Globus pallidus (tissue), 1 donor: ENCODE results near the gene REP15.
"Not testable (repeated sequence)": the region's sequence is repeated elsewhere in the genome, so short reads cannot be mapped to it uniquely, and the experiment has no call there.

Source experiments
- DNase-seq: peaks from one replicate; pipeline ENCODE4 v3.0.0-alpha.2; 2015; ENCODE audit warnings: low spot score

Gene REP15

DNA sequence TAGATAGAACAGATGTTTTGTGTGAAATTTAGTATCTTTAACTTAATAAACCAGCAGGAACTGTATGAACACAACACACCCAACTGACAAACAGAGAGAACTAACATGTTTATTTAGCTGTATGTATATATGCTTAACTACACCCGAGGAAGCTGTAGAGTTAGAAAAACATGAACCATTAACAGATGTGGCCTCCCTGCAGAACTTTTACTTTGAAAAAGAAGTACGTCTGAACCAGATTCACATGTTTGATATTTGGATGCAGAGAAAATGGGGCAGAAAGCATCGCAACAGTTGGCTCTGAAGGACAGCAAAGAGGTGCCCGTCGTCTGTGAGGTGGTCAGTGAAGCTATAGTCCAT, at the start of gene REP15:
Gene REP15 (plus strand): TSS at position 155 of the 360 bp plus-strand sequence. CDS start 116 bp downstream, at position 271.
- no peak for DNase-seq

DNA sequence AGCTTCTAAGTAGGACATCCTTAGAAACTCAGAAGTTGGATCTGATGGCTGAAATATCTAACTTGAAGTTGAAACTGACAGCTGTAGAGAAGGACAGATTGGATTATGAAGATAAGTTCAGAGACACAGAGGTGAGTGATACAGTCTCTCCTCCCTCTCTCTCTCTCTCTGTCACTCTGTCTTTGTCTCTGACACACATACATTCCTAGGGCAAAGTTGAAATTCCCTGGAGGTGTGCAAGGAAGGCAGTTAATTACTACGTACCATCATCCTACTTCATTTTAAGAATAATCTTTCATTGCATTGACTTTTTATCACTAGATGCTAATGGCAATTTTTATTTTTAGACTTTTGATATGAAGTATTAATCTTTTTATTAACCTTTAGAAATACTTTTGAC, 46.2 kb upstream of the REP15 start:
- DNase-seq: no peak

GRCh38 chr12:27651201-27651600, 45.0 kb upstream of the REP15 start:
- no peak for DNase-seq

DNA sequence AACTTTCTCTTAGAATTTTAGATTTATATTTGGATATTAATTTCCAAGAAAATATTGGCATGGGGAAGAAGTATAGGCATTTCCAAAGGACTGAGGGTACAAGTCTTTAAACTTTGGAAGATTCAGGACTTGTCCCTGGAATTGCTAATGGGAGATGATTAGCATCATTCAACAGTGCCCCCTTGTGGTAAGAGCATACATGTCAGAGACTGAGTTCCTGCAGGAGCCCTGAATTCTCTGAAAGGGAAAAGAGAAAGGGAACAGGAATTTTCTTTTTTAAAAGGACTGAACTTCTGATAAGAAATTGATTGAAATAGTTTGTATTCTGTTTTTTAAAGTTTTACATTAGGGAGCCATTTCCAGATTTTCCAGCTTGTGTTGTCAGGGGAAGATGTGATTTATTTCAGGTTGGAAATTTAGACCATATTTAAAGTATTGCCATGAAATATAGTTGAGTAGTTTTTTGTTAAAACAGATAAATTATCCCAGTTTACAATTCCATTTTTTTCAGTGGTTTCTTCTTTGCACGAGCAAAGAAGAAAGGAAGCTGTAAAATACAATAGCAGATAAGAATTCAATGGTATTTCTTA, 44.0 kb upstream of the REP15 start:
- DNase-seq: peak; percentile 73

DNA sequence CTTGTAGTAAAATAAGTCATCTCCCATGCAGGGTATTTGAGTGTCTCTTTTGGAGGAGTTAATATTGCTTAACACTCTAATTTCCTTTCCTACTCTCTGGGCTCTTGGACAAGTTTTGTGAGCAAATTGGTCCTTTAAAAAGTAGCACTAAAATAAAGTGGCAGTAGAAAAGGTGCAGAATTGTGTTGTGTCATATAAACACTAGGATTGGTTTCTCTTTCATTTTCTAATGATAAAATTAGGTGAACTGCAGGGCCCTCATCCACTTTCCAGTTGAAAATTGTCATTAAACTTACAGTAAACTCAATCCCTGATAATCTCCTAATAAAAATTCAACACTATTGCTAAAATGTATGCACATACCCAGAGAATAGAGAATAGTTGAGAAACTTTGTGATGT, 42.6 kb upstream of the REP15 start:
- no peak for DNase-seq

- DNase-seq: not testable (repeated sequence)
Observed at GRCh38 chr12:27655476-27655875, 40.8 kb upstream of the REP15 start.

DNA sequence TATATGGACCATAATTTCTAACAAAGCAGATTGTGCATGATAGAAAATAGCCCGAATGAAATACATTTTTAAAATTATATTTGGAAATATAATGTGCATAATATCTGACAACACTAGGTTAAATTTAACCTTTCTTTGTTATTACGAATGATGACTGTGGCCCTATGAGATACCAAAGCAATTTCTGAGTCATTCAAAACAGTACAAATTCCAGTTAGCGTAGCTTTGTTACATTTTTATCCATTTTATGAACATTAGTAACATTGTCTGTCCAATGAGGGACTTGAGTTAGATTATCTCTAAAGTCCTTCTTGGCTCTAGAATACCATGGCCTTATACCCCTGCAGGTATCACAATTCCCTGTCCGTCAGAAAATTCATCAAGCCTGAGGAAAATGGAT, 39.0 kb upstream of the REP15 start:
- DNase-seq: no peak

GRCh38 chr12:27665704-27666103, 30.5 kb upstream of the REP15 start:
- DNase-seq: no peak

- no peak for DNase-seq
Observed at GRCh38 chr12:27666510-27666909, 29.7 kb upstream of the REP15 start.

DNA sequence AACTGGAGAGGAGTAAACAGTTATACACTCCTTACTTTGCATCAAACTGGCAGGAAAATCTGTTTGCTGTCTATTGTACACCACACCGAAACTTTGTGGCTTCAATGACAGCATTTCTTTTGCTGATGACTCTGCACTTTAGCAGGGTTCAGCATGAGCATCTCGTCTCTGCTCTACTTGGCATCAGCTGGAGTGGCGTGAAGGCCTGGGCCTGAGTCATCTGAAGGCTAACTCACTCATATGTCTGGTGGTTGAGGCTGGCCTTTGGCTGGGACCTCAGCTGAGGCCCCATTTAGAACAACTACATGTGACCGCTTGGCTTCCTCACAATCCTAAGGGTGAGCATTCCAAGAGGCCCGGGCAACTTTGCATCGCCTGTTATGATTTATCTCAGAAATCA, 28.7 kb upstream of the REP15 start:
- no peak for DNase-seq

- DNase-seq: no peak
Observed at GRCh38 chr12:27672051-27672450, 24.2 kb upstream of the REP15 start.

DNA sequence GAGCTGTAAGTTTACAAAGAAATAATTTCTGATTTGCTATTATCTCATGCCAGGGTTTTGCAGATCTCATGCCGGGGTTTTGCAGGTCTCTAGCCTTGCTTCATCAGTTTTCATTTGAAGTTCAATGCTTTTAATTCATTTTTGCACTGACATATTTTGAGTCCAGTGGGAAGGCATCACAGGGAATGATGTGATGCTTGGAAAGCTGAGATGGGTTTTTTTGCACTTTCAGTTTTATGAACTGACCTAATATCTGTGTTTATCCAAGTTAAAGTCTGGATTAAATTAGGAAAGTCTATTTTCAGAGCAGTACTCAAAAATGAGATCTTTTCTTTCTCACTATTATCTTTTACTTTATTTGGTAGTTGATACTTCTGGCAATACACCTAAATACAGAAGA, 23.6 kb upstream of the REP15 start:
- DNase-seq: no peak

- no peak for DNase-seq
Observed at GRCh38 chr12:27673101-27673718, 23.0 kb upstream of the REP15 start.

- no peak for DNase-seq
Observed at GRCh38 chr12:27674989-27675388, 21.3 kb upstream of the REP15 start.

GRCh38 chr12:27680619-27681018, 15.6 kb upstream of the REP15 start:
- DNase-seq: no peak

- DNase-seq: no peak
Observed at GRCh38 chr12:27682534-27682933, 13.7 kb upstream of the REP15 start.

DNA sequence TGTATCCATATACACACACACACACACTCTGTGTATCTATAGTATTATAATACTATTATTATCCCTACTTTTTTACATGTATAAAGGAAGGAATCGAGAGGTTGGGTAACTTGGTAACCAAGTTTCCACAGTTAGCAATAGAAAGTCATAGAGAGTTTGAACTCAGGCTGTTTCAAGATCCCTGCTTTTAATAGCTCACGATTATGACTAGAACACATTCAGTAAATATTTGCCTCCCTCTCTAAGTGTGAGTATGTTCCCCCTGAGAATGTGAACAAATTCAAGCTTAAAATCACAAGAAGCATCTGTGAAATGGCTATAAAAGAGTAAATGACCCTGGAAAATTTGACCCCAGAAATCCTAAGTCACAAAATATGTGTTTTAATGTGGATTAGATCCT, 11.0 kb upstream of the REP15 start:
- no peak for DNase-seq

GRCh38 chr12:27686147-27686546, 10.1 kb upstream of the REP15 start:
- DNase-seq: no peak

DNA sequence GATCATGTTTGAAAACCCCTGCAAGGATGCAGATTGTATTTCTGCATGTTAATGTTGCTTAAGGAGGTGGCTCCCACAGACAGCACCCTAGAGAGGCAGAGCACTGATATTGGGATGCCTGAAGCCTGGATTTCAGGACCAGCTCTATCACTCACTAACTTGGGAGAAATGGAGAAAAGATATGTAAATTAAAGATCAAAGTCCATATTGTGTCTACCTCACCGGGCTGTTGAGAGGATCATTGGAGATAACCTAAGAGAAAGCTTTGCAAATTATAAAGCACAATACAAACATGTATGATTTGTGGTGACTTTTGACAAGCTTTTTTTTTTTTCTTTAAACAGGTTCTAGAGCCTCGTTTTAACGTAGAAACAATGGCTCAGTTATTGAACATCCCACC, 7.6 kb upstream of the REP15 start:
- no peak for DNase-seq

GRCh38 chr12:27689558-27690180, 6.6 kb upstream of the REP15 start:
- no peak for DNase-seq

DNA sequence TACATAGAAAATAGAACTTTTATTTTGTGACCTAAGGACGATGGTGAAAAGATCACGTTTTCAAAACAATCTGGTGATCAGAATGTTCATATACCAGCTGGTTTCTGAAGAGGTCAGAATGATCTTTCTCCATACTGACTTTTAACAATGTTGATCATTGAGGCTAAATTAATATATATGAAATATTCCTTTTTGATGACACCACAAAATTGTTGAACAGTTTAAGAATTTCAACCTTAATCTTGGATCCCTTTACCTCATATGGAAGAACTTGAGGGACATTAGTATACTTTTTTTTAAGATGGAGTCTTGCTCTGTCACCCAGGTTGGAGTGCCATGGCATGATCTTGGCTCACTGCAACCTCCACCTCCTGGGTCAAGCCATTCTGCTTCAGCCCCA, 2.8 kb upstream of the REP15 start:
- DNase-seq: no peak

DNA sequence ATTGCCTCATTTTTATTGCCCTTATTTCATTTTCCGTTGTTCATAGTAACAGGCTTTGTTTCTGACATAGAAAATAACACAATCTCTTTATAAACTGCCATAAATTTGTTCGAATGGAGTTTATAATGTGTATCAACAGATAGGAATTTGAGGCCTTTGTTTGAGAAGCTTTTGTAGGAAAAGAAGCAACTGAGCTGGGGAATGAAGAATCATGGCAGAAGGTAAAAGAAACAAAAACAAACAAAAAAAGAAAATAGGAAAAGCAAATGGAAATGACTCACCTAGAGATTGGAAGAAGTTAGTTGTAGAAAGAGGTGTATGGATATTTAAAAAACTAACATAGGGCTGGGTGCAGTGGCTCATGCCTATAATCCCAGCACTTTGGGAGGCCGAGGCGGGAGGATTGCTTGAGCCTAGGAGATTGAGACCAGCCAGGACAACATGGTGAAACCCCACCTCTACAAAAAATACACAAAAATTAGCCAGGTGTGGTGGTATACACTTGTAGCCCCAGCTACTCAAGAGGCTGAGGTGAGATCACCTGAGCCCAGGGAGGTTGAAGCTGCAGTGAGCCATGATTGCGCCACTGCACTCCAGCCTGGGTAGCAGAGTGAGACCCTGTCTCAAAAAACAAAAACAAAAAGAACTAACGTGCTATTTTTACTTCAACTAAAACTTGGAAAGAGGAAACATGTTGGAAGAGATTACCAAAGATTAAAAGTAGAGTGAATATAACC, 523 bp upstream of the REP15 start:
- no peak for DNase-seq
